Measurements from ENCODE around the gene B4GALNT4. TPM values are rescaled to one million over a fixed set of nuclear protein-coding genes. Genes with fewer than 3 reads are reported as not detected.
A peak's percentile ranks its signal among the peaks of the same experiment; 100 is the strongest.

The B4GALNT4 gene
- total and polyA plus RNA-seq, 2 of the 13 experiments (the other 11 are each of a cell fraction or from before 2014, with no cell fraction given): 30.5 to 50.1 TPM

GRCh38 chr11:409600-410483, 40.5 kb downstream of the B4GALNT4 start (continued):
- TF ChIP-seq ZBTB4 (CRISPR knock-in tag; IDR thresholded peaks at IDR 0.05; ENCODE audit: borderline replicate concordance) (peak; percentile 72; the same call in 1 of the 2 replicates), PRDM10 (CRISPR knock-in tag; IDR thresholded peaks at IDR 0.05; ENCODE audit: low read depth) (no peak), RERE (CRISPR knock-in tag; IDR thresholded peaks at IDR 0.05; ENCODE audit: low read depth) (no peak), RXRA (CRISPR knock-in tag; IDR thresholded peaks at IDR 0.05) (peak; percentile 93), SNAI1 (CRISPR knock-in tag; IDR thresholded peaks at IDR 0.05; ENCODE audit: borderline replicate concordance) (no peak), ERF (CRISPR knock-in tag; IDR thresholded peaks at IDR 0.05) (no peak; the same call in 1 of the 2 replicates), ZNF672 (CRISPR knock-in tag; IDR thresholded peaks at IDR 0.05) (no peak), KDM2A (CRISPR knock-in tag; IDR thresholded peaks at IDR 0.05; ENCODE audit: borderline replicate concordance, low read depth) (peak; percentile 73; the same call in 1 of the 2 replicates), ZNF253 (CRISPR knock-in tag; IDR thresholded peaks at IDR 0.05; ENCODE audit: borderline replicate concordance) (no peak; the same call in 1 of the 2 replicates), RORA (CRISPR knock-in tag; IDR thresholded peaks at IDR 0.05) (no peak), FOXA3 (CRISPR knock-in tag; IDR thresholded peaks at IDR 0.05) (no peak), XRCC5 (optimal IDR thresholded peaks at IDR 0.05; ENCODE audit: low read length) (peak; percentile 3), MED13 (CRISPR knock-in tag; IDR thresholded peaks at IDR 0.05) (no peak), ZNF790 (CRISPR knock-in tag; IDR thresholded peaks at IDR 0.05; ENCODE audit: borderline replicate concordance) (no peak)
